Ovary (tissue), 9 donors: ENCODE measurements around the gene SLC27A1. TPM values are rescaled to one million over a fixed set of nuclear protein-coding genes. Genes with fewer than 3 reads are reported as not detected.

Experiments used
- DNase-seq, 5 donors: peaks; one replicate each; pipeline ENCODE4 v3.0.0-alpha.2; 2019 to 2020
- H3K27ac ChIP-seq, 2 donors: fragments of 200-600 bp; one replicate each; pipeline versions ENCODE4 v1.5.1 to v1.8.0; 2019 to 2022
- H3K27me3 ChIP-seq: fragments of 200-600 bp; one replicate; pipeline ENCODE4 v1.8.0; 2022
- H3K36me3 ChIP-seq: fragments of 200-600 bp; sonication (generic); one replicate; pipeline ENCODE4 v1.5.1; 2019
- H3K4me1 ChIP-seq: one replicate; pipeline ENCODE4 v1.8.1; 2013; ENCODE audit warnings: mild to moderate bottlenecking, moderate library complexity; ENCODE audit not compliant: insufficient read depth
- H3K4me3 ChIP-seq: fragments of 200-600 bp; sonication (generic); one replicate; pipeline ENCODE4 v1.5.1; 2017
- H3K9me3 ChIP-seq, 2 donors: fragments of 200-600 bp in 1 of 2; sonication (generic) in 1 of 2; one replicate each; pipeline versions ENCODE4 v1.5.1 to v1.8.1; 2013 to 2019; ENCODE audit warnings: mild to moderate bottlenecking in 1 of 2, moderate library complexity in 1 of 2
- CTCF ChIP-seq, 3 donors: fragments of 450-650 bp in 2 of 3; fragments of 200-600 bp in 1 of 3; IDR thresholded peaks; one replicate each; pipeline versions ENCODE4 v1.5.1 to v1.8.0; 2016 to 2022; ENCODE audit warnings: antibody characterized with exemption in 3 of 3, mild to moderate bottlenecking in 1 of 3
- EP300 ChIP-seq: sonication (generic); formaldehyde crosslinking; IDR thresholded peaks from one replicate; pipeline ENCODE4 v1.6.1; 2017; ENCODE audit warnings: antibody characterized with exemption
- POLR2A ChIP-seq: fragments of 450-650 bp; IDR thresholded peaks from one replicate; pipeline ENCODE4 v1.6.1; 2017; ENCODE audit warnings: antibody characterized with exemption, mild to moderate bottlenecking, moderate library complexity
- WGBS, 3 donors: extraction: QIAGEN DNeasy Blood & Tissue Kit in 1 of 3; methylation state at CpG; one replicate each; pipeline versions ENCODE4 v1.1.5 to v1.1.7; 2013 to 2017; 5-methylcytosine and 5-hydroxymethylcytosine counted together
- intact Hi-C, 4 donors: fragments of 100-400 bp; cut with DNase I; formaldehyde crosslinking; loops; one replicate each; pipeline versions ENCODE4 v1.11.0 to v1.15.1; 2022 to 2023
- polyA plus RNA-seq, 2 donors: library from polyadenylated mRNA; stranded (reverse); fragments of 200-250 nt in 1 of 2; fragments of 350-450 nt in 1 of 2; fragmentation: Illumina TruSeq in 1 of 2; extraction: RNeasy Lipid Tissue Mini Kit (QIAGEN cat#74804) in 1 of 2; gene quantifications; one replicate each; pipeline ENCODE4 v1.2.3, GENCODE V29; 2013 to 2014
- total RNA-seq, 7 donors: library from RNA; depleted of rRNA in 2 of 7; stranded (reverse); fragments of >200 nt in 2 of 7; fragmentation: NEBNext Ultra II Directional in 3 of 7; extraction: Animal tissue kit (Norgen Biotek cat#: 25700) in 3 of 7; gene quantifications; one replicate each; pipeline versions ENCODE4 v1.1.0 to v1.2.4, GENCODE V29; 2016 to 2023
- donor health status: DM: no; HTN: no; CAD: no; lungs with moderate emphysema.
- donor health status: DM: no; HTN: no; CAD: no.
- donor health status: Bipolar disorder and iron deficiency.
- donor health status: DM: yes; HTN: yes; CAD: no.
- donor health status: DM: no; HTN: no; CAD: no.
- donor health status: DM: yes; HTN: yes; CAD: no.

The SLC27A1 gene
- total and polyA plus RNA-seq, 9 donors, result 4.6 to 43.1 (median 37.8) TPM

GRCh38 chr19:17466487-17466850 lies 3.9 kb upstream of the SLC27A1 start:
- intact Hi-C loops, result loop anchor here (5.0 to 10.0 kb wide), 5 partner anchors 44 to 122 kb away; partner anchors contain the start of genes CCDC194 (in 3 of the 4) and MVB12A (in 1 of the 4)
- Histone ChIP-seq H3K4me1 (peaks cover 10% of the 10 kb centered on the region), H3K27me3 (no peaks in the 10 kb centered on the region), H3K9me3 (no peaks in the 10 kb centered on the region), H3K36me3 (no peaks in the 10 kb centered on the region), H3K27ac (no peak overlapping the region), H3K4me3 (no peak overlapping the region)
- no peak for DNase-seq
- no peak for TF ChIP-seq CTCF (IDR thresholded peaks at IDR 0.05)
- TF ChIP-seq POLR2A, result no peak
- WGBS, 3 donors, result 30 to 38% (median 31%) methylated on average over 6 of the region's 6 CpGs

GRCh38 chr19:17467471-17468301 lies 2.6 kb upstream of the SLC27A1 start:
- no peak for TF ChIP-seq POLR2A
- TF ChIP-seq EP300, result no peak
- TF ChIP-seq CTCF (IDR thresholded peaks at IDR 0.05), result no peak
- Histone ChIP-seq H3K27me3 (no peaks in the 10 kb centered on the region), H3K27ac (peak overlapping the region; percentile 83 to 86), H3K4me1 (peaks cover 12% of the 10 kb centered on the region), H3K4me3 (no peak overlapping the region), H3K36me3 (no peaks in the 10 kb centered on the region), H3K9me3 (no peaks in the 10 kb centered on the region)
- 73 to 79% (median 78%) methylated on average over 12 of the region's 12 CpGs for WGBS, 3 donors
- intact Hi-C loops, result loop anchor here (5.0 to 10.0 kb wide), 5 partner anchors 45 to 123 kb away; partner anchors contain the start of genes CCDC194 (in 3 of the 4) and MVB12A (in 1 of the 4)
- no peak for DNase-seq

- Histone ChIP-seq H3K4me3 (peak overlapping the region; percentile 90), H3K27me3 (no peaks in the 10 kb centered on the region), H3K9me3 (no peaks in the 10 kb centered on the region), H3K36me3 (no peaks in the 10 kb centered on the region), H3K4me1 (peaks cover 12% of the 10 kb centered on the region), H3K27ac (peak overlapping the region; percentile 83 to 86)
- intact Hi-C loops, result loop anchor here (5.0 to 10.0 kb wide), 5 partner anchors 46 to 124 kb away; partner anchors contain the start of genes CCDC194 (in 3 of the 4) and MVB12A (in 1 of the 4)
- 30 to 37% (median 31%) methylated on average over 25 of the region's 25 CpGs for WGBS, 3 donors
- DNase-seq, result peak; percentile 68 to 84 (median 77)
- TF ChIP-seq EP300 (no peak), CTCF (IDR thresholded peaks at IDR 0.05) (no peak), POLR2A (no peak)
Observed at GRCh38 chr19:17468302-17469091, 1.8 kb upstream of the SLC27A1 start.

- peak overlapping the region; percentile 90 for H3K4me3 ChIP-seq
- H3K27me3 ChIP-seq, result no peaks in the 10 kb centered on the region
- peak overlapping the region; percentile 83 to 86 for H3K27ac ChIP-seq
- H3K9me3 ChIP-seq, result no peaks in the 10 kb centered on the region
- DNase-seq, result no peak
- intact Hi-C loops, result loop anchor here (5.0 to 10.0 kb wide), 5 partner anchors 47 to 124 kb away; partner anchors contain the start of genes CCDC194 (in 3 of the 4) and MVB12A (in 1 of the 4)
- no peak for TF ChIP-seq EP300
- peak; percentile 23 for TF ChIP-seq POLR2A
- peak in 1 of 3 donors; percentile 13 for TF ChIP-seq CTCF (IDR thresholded peaks at IDR 0.05)
- WGBS, 3 donors, result 0 to 4% (median 1%) methylated on average over 19 of the region's 19 CpGs
- no peaks in the 10 kb centered on the region for H3K36me3 ChIP-seq
- peaks cover 12% of the 10 kb centered on the region for H3K4me1 ChIP-seq
Observed at GRCh38 chr19:17469092-17469480, 1.2 kb upstream of the SLC27A1 start.
